GM21360 (cell line): Measurements from ENCODE around the gene STK10.

ENCODE experiments used
- ATAC-seq: cut with Tn5 transposase; IDR thresholded peaks from one replicate; pipeline ENCODE4 v1.9.1; 2021; ENCODE audit warnings: mild to moderate bottlenecking, moderate library complexity; ENCODE audit not compliant: unreplicated experiment

The STK10 gene

GRCh38 chr5:171992305-171992704, 195.7 kb downstream of the STK10 start:
- ATAC-seq, result no peak
